ENCODE data around the gene CHCHD5.
"Not testable (repeated sequence)": the region's sequence is repeated elsewhere in the genome, so short reads cannot be mapped to it uniquely, and the experiment has no call there.

The CHCHD5 gene

GRCh38 chr2:112607680-112608438 lies 23.4 kb downstream of the CHCHD5 start:
- Histone ChIP-seq H3K36me3 (ENCODE audit: control insufficient read depth in 1 of 2, insufficient read depth in 2 of 2, low read length in 2 of 2) (no peaks in the 10 kb centered on the region), H3K4me1 (ENCODE audit: control insufficient read depth in 1 of 2, insufficient read depth in 2 of 2, low read length in 2 of 2) (no peaks in the 10 kb centered on the region), H2AFZ (ENCODE audit: insufficient read depth, low read length, poor library complexity) (no peak overlapping the region), H3K23ac (ENCODE audit: low read length) (no peak overlapping the region), H3K4ac (ENCODE audit: low read depth, low read length) (no peak overlapping the region), H3K79me1 (ENCODE audit: low read length) (no peaks in the 10 kb centered on the region), H3K18ac (ENCODE audit: low read length) (no peak overlapping the region), H4K91ac (ENCODE audit: low read depth, low read length) (no peak overlapping the region), H2BK5ac (ENCODE audit: low read depth, low read length, poor library complexity) (no peak overlapping the region), H4K8ac (ENCODE audit: low read depth, low read length) (no peak overlapping the region), H3K9me3 (ENCODE audit: insufficient read depth, low read depth, low read length) (no peaks in the 10 kb centered on the region), H2BK12ac (ENCODE audit: low read length) (peak overlapping the region; percentile 49), H2BK120ac (ENCODE audit: insufficient read depth, low read length, poor library complexity) (no peak overlapping the region), H3K14ac (ENCODE audit: low read length) (no peak overlapping the region), H3K79me2 (ENCODE audit: control insufficient read depth, insufficient read depth, low read length, poor library complexity) (no peaks in the 10 kb centered on the region), H2AK5ac (ENCODE audit: low read length) (peak overlapping the region; percentile 50), H3K4me3 (ENCODE audit: low read depth, low read length) (no peak overlapping the region), H3K4me2 (ENCODE audit: low read length) (no peak overlapping the region), H3K27me3 (ENCODE audit: insufficient read depth, low read length) (no peaks in the 10 kb centered on the region), H3K27ac (ENCODE audit: low read depth, low read length) (no peak overlapping the region), H4K12ac (ENCODE audit: low read depth, low read length) (no peak overlapping the region), H3K9ac (ENCODE audit: low read length) (no peak overlapping the region)
- no peak for DNase-seq
- WGBS (ENCODE audit: extremely low coverage, insufficient coverage, insufficient read length), result no CpG with 5 or more reads among the region's 8 CpGs

- H4K91ac ChIP-seq (ENCODE audit: low read depth, low read length); H3K79me2 ChIP-seq (ENCODE audit: control insufficient read depth, insufficient read depth, low read length, poor library complexity): not testable (repeated sequence)
- WGBS (ENCODE audit: extremely low coverage, insufficient coverage, insufficient read length), result no CpG with 5 or more reads among the region's 4 CpGs
Observed at GRCh38 chr2:112609320-112609719, 24.9 kb downstream of the CHCHD5 start.

GRCh38 chr2:112612283-112612682 lies 27.9 kb downstream of the CHCHD5 start:
- not testable (repeated sequence) for H2BK120ac ChIP-seq (ENCODE audit: insufficient read depth, low read length, poor library complexity); H3K4ac ChIP-seq (ENCODE audit: low read depth, low read length); H3K36me3 ChIP-seq (ENCODE audit: control insufficient read depth in 1 of 2, insufficient read depth in 2 of 2, low read length in 2 of 2); H3K4me1 ChIP-seq (ENCODE audit: control insufficient read depth in 1 of 2, insufficient read depth in 2 of 2, low read length in 2 of 2); H3K4me2 ChIP-seq (ENCODE audit: low read length); H3K79me2 ChIP-seq (ENCODE audit: control insufficient read depth, insufficient read depth, low read length, poor library complexity); H3K4me3 ChIP-seq (ENCODE audit: low read depth, low read length); H3K23ac ChIP-seq (ENCODE audit: low read length); H3K14ac ChIP-seq (ENCODE audit: low read length); H4K91ac ChIP-seq (ENCODE audit: low read depth, low read length); H3K18ac ChIP-seq (ENCODE audit: low read length); H2AFZ ChIP-seq (ENCODE audit: insufficient read depth, low read length, poor library complexity); H3K27ac ChIP-seq (ENCODE audit: low read depth, low read length); H3K79me1 ChIP-seq (ENCODE audit: low read length); DNase-seq; H4K8ac ChIP-seq (ENCODE audit: low read depth, low read length); H4K12ac ChIP-seq (ENCODE audit: low read depth, low read length); H3K9ac ChIP-seq (ENCODE audit: low read length); H2BK12ac ChIP-seq (ENCODE audit: low read length); H2AK5ac ChIP-seq (ENCODE audit: low read length); H3K27me3 ChIP-seq (ENCODE audit: insufficient read depth, low read length); H2BK5ac ChIP-seq (ENCODE audit: low read depth, low read length, poor library complexity); H3K9me3 ChIP-seq (ENCODE audit: insufficient read depth, low read depth, low read length)
- no CpG with 5 or more reads among the region's 1 CpG for WGBS (ENCODE audit: extremely low coverage, insufficient coverage, insufficient read length)

More at GRCh38 chr2:112609320-112609719, 24.9 kb downstream of the CHCHD5 start:
- not testable (repeated sequence) for H3K4me1 ChIP-seq (ENCODE audit: control insufficient read depth in 1 of 2, insufficient read depth in 2 of 2, low read length in 2 of 2); H2AFZ ChIP-seq (ENCODE audit: insufficient read depth, low read length, poor library complexity); H2BK120ac ChIP-seq (ENCODE audit: insufficient read depth, low read length, poor library complexity); H3K4me3 ChIP-seq (ENCODE audit: low read depth, low read length); H3K36me3 ChIP-seq (ENCODE audit: control insufficient read depth in 1 of 2, insufficient read depth in 2 of 2, low read length in 2 of 2); H3K27me3 ChIP-seq (ENCODE audit: insufficient read depth, low read length); H3K27ac ChIP-seq (ENCODE audit: low read depth, low read length); H2BK5ac ChIP-seq (ENCODE audit: low read depth, low read length, poor library complexity); H3K4ac ChIP-seq (ENCODE audit: low read depth, low read length); DNase-seq; H3K9ac ChIP-seq (ENCODE audit: low read length); H3K23ac ChIP-seq (ENCODE audit: low read length); H3K9me3 ChIP-seq (ENCODE audit: insufficient read depth, low read depth, low read length); H3K14ac ChIP-seq (ENCODE audit: low read length); H3K18ac ChIP-seq (ENCODE audit: low read length); H4K8ac ChIP-seq (ENCODE audit: low read depth, low read length); H4K12ac ChIP-seq (ENCODE audit: low read depth, low read length); H2AK5ac ChIP-seq (ENCODE audit: low read length); H3K4me2 ChIP-seq (ENCODE audit: low read length); H2BK12ac ChIP-seq (ENCODE audit: low read length); H3K79me1 ChIP-seq (ENCODE audit: low read length)

- Histone ChIP-seq H4K91ac (ENCODE audit: low read depth, low read length) (no peak overlapping the region), H3K79me2 (ENCODE audit: control insufficient read depth, insufficient read depth, low read length, poor library complexity) (no peaks in the 10 kb centered on the region), H3K4me1 (ENCODE audit: control insufficient read depth in 1 of 2, insufficient read depth in 2 of 2, low read length in 2 of 2) (no peaks in the 10 kb centered on the region)
Observed at GRCh38 chr2:112614201-112614840, 29.9 kb downstream of the CHCHD5 start.

More at GRCh38 chr2:112614201-112614840, 29.9 kb downstream of the CHCHD5 start:
- Histone ChIP-seq H4K12ac (ENCODE audit: low read depth, low read length) (no peak overlapping the region), H3K27ac (ENCODE audit: low read depth, low read length) (no peak overlapping the region), H2AFZ (ENCODE audit: insufficient read depth, low read length, poor library complexity) (no peak overlapping the region), H2AK5ac (ENCODE audit: low read length) (no peak overlapping the region), H2BK5ac (ENCODE audit: low read depth, low read length, poor library complexity) (no peak overlapping the region), H4K8ac (ENCODE audit: low read depth, low read length) (no peak overlapping the region), H3K23ac (ENCODE audit: low read length) (no peak overlapping the region), H2BK12ac (ENCODE audit: low read length) (no peak overlapping the region), H3K14ac (ENCODE audit: low read length) (no peak overlapping the region), H3K4me2 (ENCODE audit: low read length) (no peak overlapping the region), H3K36me3 (ENCODE audit: control insufficient read depth in 1 of 2, insufficient read depth in 2 of 2, low read length in 2 of 2) (no peaks in the 10 kb centered on the region), H3K27me3 (ENCODE audit: insufficient read depth, low read length) (no peaks in the 10 kb centered on the region), H2BK120ac (ENCODE audit: insufficient read depth, low read length, poor library complexity) (no peak overlapping the region), H3K9me3 (ENCODE audit: insufficient read depth, low read depth, low read length) (no peaks in the 10 kb centered on the region), H3K18ac (ENCODE audit: low read length) (no peak overlapping the region), H3K4me3 (ENCODE audit: low read depth, low read length) (no peak overlapping the region), H3K4ac (ENCODE audit: low read depth, low read length) (no peak overlapping the region), H3K9ac (ENCODE audit: low read length) (no peak overlapping the region), H3K79me1 (ENCODE audit: low read length) (no peaks in the 10 kb centered on the region)
- no peak for DNase-seq
- no CpG with 5 or more reads among the region's 13 CpGs for WGBS (ENCODE audit: extremely low coverage, insufficient coverage, insufficient read length)
